Heart left ventricle (tissue), 16 donors: ENCODE results near the gene CCN2. TPM values are rescaled to one million over a fixed set of nuclear protein-coding genes. Genes with fewer than 3 reads are reported as not detected.
"Not testable (repeated sequence)": the region's sequence is repeated elsewhere in the genome, so short reads cannot be mapped to it uniquely, and the experiment has no call there.

Experiments used
- ATAC-seq, 4 donors: fragments of 200-7000 bp; cut with Tn5 transposase; one replicate each; pipeline ENCODE4 v1.9.1; 2020 to 2022; ENCODE audit warnings: moderate library complexity in 4 of 4, mild to moderate bottlenecking in 3 of 4, moderate number of reproducible peaks in 1 of 4
- DNase-seq, 5 donors: peaks; one replicate each; pipeline ENCODE4 v3.0.0-alpha.2; 2020
- H3K27ac ChIP-seq, 12 donors: fragments of 200-600 bp; sonication (generic) in 4 of 12; one replicate each; pipeline versions ENCODE4 v1.5.0 to v1.8.0; 2016 to 2022; ENCODE audit warnings: mild to moderate bottlenecking in 2 of 12
- H3K27me3 ChIP-seq, 9 donors: fragments of 200-600 bp; sonication (generic) in 2 of 9; one replicate each; pipeline versions ENCODE4 v1.5.1 to v1.8.0; 2016 to 2022; ENCODE audit warnings: mild to moderate bottlenecking in 3 of 9
- H3K36me3 ChIP-seq, 9 donors: fragments of 200-600 bp; sonication (generic) in 2 of 9; one replicate each; pipeline versions ENCODE4 v1.5.0 to v1.8.0; 2018 to 2022; ENCODE audit warnings: mild to moderate bottlenecking in 2 of 9
- H3K4me1 ChIP-seq, 12 donors: fragments of 200-600 bp; sonication (generic) in 4 of 12; one replicate each; pipeline versions ENCODE4 v1.5.0 to v1.8.0; 2016 to 2022; ENCODE audit warnings: mild to moderate bottlenecking in 3 of 12
- H3K4me3 ChIP-seq, 12 donors: fragments of 200-600 bp; sonication (generic) in 4 of 12; one replicate each; pipeline versions ENCODE4 v1.5.0 to v1.8.0; 2017 to 2022; ENCODE audit warnings: mild to moderate bottlenecking in 9 of 12, moderate library complexity in 4 of 12
- H3K9me3 ChIP-seq, 12 donors: fragments of 200-600 bp; sonication (generic) in 4 of 12; one replicate each; pipeline versions ENCODE4 v1.5.0 to v1.8.0; 2016 to 2022; ENCODE audit warnings: mild to moderate bottlenecking in 1 of 12
- POLR2A ChIP-seq, 2 donors: fragments of 450-650 bp; IDR thresholded peaks; one replicate each; pipeline ENCODE4 v1.6.1; 2017; ENCODE audit warnings: antibody characterized with exemption in 2 of 2, mild to moderate bottlenecking in 2 of 2, moderate library complexity in 2 of 2
- WGBS, 4 donors: extraction: QIAGEN DNeasy Blood & Tissue Kit in 2 of 4; methylation state at CpG; one replicate each; pipeline versions ENCODE4 v1.1.5 to v1.1.7; 2013 to 2018; 5-methylcytosine and 5-hydroxymethylcytosine counted together
- intact Hi-C, 10 donors: fragments of 100-400 bp; cut with DNase I; formaldehyde crosslinking; loops; one replicate each; pipeline versions ENCODE4 v1.11.1 to v1.14.2; 2022
- polyA plus RNA-seq, 2 donors: library from polyadenylated mRNA; stranded (reverse); fragments of 200-250 nt; gene quantifications; one replicate each; pipeline ENCODE4 v1.2.3, GENCODE V29; 2013
- total RNA-seq, 9 donors: library from RNA; depleted of rRNA in 2 of 9; stranded (reverse); fragments of >200 nt in 2 of 9; fragmentation: NEBNext Ultra II Directional in 3 of 9; extraction: Animal tissue kit (Norgen Biotek cat#: 25700) in 3 of 9; gene quantifications; one replicate each; pipeline versions ENCODE4 v1.1.0 to v1.2.4, GENCODE V29; 2016 to 2023
- TF ChIP-seq, protein P1 (sequence below), 12 donors: fragments of 200-600 bp; sonication (generic) in 4 of 12; IDR thresholded peaks; one replicate each; pipeline versions ENCODE4 v1.5.0 to v1.8.0; 2018 to 2022; ENCODE audit warnings: antibody characterized with exemption in 12 of 12, mild to moderate bottlenecking in 5 of 12
- donor health status: ischemic (EF 13 %, LVEDD 7.1; RV severe dilation, severe dysfunction).
- donor health status: healthy with polysubstance abuse.
- donor health status: DM: no; HTN: yes; CAD: no.
- donor health status: DM: no; HTN: no; CAD: no.
- donor health status: ischemic (EF 25% LVEDD 6.9; RV normal size, moderate dysfunction).
- donor health status: ischemic (EF 25% LVEDD 5.7; RV mildly dilated, moderate dysfunction).
- donor health status: healthy.
- donor health status: DM: yes; HTN: yes; CAD: no.
- donor health status: ischemic (EF 35%, LVEDD 5.7; RV mildly dilated, moderate dysfunction).
- donor health status: nonischemic (EF 11% LVEDD 7.7; RV severe dilation, severe dysfunction).
- donor health status: DM: yes; HTN: yes; CAD: no.
- donor health status: PGD.
- donor health status: ischemic (EF 29% LVEDD 5.4; RV normal size, mild dysfunction).
- donor health status: nonischemic (EF 23%, LVEDD 6.1; RV moderate dilation, normal function).

Gene CCN2
- total and polyA plus RNA-seq, 11 donors: 7.8 to 90.7 (median 39.0) TPM

- Histone ChIP-seq H3K4me3 (no peak overlapping the region), H3K9me3 (no peaks in the 10 kb centered on the region), H3K27ac (no peak overlapping the region), H3K36me3 (no peaks in the 10 kb centered on the region), H3K4me1 (no peaks in the 10 kb centered on the region), H3K27me3 (peaks cover 0 to 16% (median 0%) of the 10 kb centered on the region in 9 donors)
- no peak for DNase-seq
- no peak for ATAC-seq
- no peak for TF ChIP-seq POLR2A (IDR thresholded peaks at IDR 0.05)
- TF ChIP-seq, protein P1, sequence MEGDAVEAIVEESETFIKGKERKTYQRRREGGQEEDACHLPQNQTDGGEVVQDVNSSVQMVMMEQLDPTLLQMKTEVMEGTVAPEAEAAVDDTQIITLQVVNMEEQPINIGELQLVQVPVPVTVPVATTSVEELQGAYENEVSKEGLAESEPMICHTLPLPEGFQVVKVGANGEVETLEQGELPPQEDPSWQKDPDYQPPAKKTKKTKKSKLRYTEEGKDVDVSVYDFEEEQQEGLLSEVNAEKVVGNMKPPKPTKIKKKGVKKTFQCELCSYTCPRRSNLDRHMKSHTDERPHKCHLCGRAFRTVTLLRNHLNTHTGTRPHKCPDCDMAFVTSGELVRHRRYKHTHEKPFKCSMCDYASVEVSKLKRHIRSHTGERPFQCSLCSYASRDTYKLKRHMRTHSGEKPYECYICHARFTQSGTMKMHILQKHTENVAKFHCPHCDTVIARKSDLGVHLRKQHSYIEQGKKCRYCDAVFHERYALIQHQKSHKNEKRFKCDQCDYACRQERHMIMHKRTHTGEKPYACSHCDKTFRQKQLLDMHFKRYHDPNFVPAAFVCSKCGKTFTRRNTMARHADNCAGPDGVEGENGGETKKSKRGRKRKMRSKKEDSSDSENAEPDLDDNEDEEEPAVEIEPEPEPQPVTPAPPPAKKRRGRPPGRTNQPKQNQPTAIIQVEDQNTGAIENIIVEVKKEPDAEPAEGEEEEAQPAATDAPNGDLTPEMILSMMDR (IDR thresholded peaks at IDR 0.05): peak in 3 of 12 donors; percentile 4 to 30 (median 5)
- intact Hi-C loops: loop anchor here (1.0 to 10.0 kb wide), 8 partner anchors 123 to 1025 kb away; no protein-coding TSS in a partner anchor
- 88 to 97% (median 92%) methylated on average over 1 of the region's 1 CpG for WGBS, 4 donors
Measured at GRCh38 chr6:131910219-131910589, 41.0 kb downstream of the CCN2 start.

GRCh38 chr6:131909408-131910218 lies 41.6 kb downstream of the CCN2 start:
- DNase-seq: peak in 4 of 5 donors; percentile 49 to 58 (median 58)
- no peak for TF ChIP-seq POLR2A (IDR thresholded peaks at IDR 0.05)
- TF ChIP-seq, protein P1 (IDR thresholded peaks at IDR 0.05): peak; percentile 76 to 92 (median 87)
- Histone ChIP-seq H3K4me3 (no peak overlapping the region), H3K9me3 (no peaks in the 10 kb centered on the region), H3K36me3 (no peaks in the 10 kb centered on the region), H3K4me1 (no peaks in the 10 kb centered on the region), H3K27me3 (peaks cover 0 to 16% (median 0%) of the 10 kb centered on the region in 9 donors), H3K27ac (no peak overlapping the region)
- intact Hi-C loops: loop anchor here (1.0 to 10.0 kb wide), 8 partner anchors 122 to 1025 kb away; no protein-coding TSS in a partner anchor
- 64 to 69% (median 69%) methylated on average over 4 of the region's 4 CpGs for WGBS, 4 donors
- peak in 1 of 4 donors; percentile 78 for ATAC-seq

DNA sequence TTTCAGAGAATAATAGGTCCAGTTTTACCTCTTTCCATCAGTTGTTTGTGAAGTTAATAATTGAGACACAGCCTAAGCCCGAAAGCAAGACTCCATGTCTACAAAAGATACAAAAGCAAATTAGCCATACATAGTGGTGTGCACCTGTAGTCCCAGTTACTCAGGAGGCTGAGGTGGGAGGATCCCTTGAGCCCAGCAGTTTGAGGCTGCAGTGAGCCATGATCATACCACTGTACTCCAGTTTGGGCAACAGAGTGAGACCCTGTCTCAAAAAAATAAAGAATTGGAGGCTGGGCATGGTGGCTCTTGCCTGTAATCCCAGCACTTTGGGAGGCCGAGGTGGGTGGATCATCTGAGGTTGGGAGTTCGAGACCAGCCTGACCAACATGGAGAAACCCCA lies 42.4 kb downstream of the CCN2 start:
- WGBS, 4 donors: 71 to 94% (median 84%) methylated on average over 3 of the region's 3 CpGs
- H3K27me3 ChIP-seq: not testable (repeated sequence)

GRCh38 chr6:131903734-131904133 lies 47.4 kb downstream of the CCN2 start:
- not testable (repeated sequence) for H3K36me3 ChIP-seq

More for the DNA sequence above, 42.4 kb downstream of the CCN2 start:
- ATAC-seq, intact Hi-C loops, H3K4me1 ChIP-seq, H3K27ac ChIP-seq, H3K4me3 ChIP-seq, H3K36me3 ChIP-seq, DNase-seq, H3K9me3 ChIP-seq: not testable (repeated sequence)

DNA sequence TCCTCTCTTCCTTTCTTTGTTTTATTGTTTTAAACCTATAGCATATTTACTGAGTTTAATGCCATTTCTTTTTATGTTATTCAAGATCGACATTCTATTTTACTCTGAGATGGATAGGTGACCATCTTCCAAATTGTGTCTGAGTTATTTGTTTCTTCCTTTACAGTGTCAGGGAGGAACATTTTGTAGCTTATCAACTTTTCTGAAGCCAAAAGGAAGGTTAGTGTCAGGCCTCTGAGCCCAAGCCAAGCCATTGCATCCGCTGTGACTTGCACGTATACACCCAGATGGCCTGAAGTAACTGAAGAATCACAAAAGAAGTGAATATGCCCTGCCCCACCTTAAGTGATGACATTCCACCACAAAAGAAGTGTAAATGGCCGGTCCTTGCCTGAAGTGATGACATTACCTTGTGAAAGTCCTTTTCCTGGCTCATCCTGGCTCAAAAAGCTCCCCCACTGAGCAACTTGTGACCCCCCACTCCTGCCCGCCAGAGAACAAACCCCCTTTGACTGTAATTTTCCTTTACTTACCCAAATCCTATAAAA lies 49.8 kb downstream of the CCN2 start:
- peaks cover 0 to 15% (median 3%) of the 10 kb centered on the region in 12 donors for H3K9me3 ChIP-seq
- DNase-seq, H3K36me3 ChIP-seq, ATAC-seq, H3K4me1 ChIP-seq, H3K27ac ChIP-seq, H3K4me3 ChIP-seq, H3K27me3 ChIP-seq, intact Hi-C loops: not testable (repeated sequence)
- 81 to 85% (median 82%) methylated on average over 5 of the region's 5 CpGs for WGBS, 4 donors

More at GRCh38 chr6:131903734-131904133, 47.4 kb downstream of the CCN2 start:
- ATAC-seq, H3K27ac ChIP-seq, H3K9me3 ChIP-seq, intact Hi-C loops, H3K4me3 ChIP-seq, H3K4me1 ChIP-seq, DNase-seq, H3K27me3 ChIP-seq: not testable (repeated sequence)
- WGBS, 4 donors: 89 to 92% (median 91%) methylated on average over 8 to 12 of the region's 12 CpGs
